GM19328 (cell line): ENCODE results near the gene SYNGR3.
"Not testable (repeated sequence)": the region's sequence is repeated elsewhere in the genome, so short reads cannot be mapped to it uniquely, and the experiment has no call there.

Experiments
- ATAC-seq: cut with Tn5 transposase; IDR thresholded peaks from one replicate; pipeline ENCODE4 v1.9.1; 2021; ENCODE audit warnings: mild to moderate bottlenecking, moderate library complexity; ENCODE audit not compliant: unreplicated experiment

The SYNGR3 gene

GRCh38 chr16:1959269-1960039, 30.3 kb upstream of the SYNGR3 start, which contains the start of gene NDUFB10:
Gene NDUFB10, plus strand, starts transcription at chr16:1959538. Its CDS starts 87 bp downstream, at chr16:1959625.
- peak; percentile 59 for ATAC-seq

- no peak for ATAC-seq
These were observed 28.8 kb upstream of the SYNGR3 start for GRCh38 chr16:1960665-1961630.

GRCh38 chr16:1961651-1962067, 28.1 kb upstream of the SYNGR3 start:
- ATAC-seq: no peak

- ATAC-seq: not testable (repeated sequence)
These were observed 27.3 kb upstream of the SYNGR3 start for GRCh38 chr16:1962161-1963153.

GRCh38 chr16:1963806-1964505, 25.8 kb upstream of the SYNGR3 start:
- peak; percentile 2 for ATAC-seq

GRCh38 chr16:1964506-1965395, 25.0 kb upstream of the SYNGR3 start, which contains the start of gene RPS2:
Gene RPS2, minus strand, starts transcription at chr16:1964826. Its CDS starts 201 bp downstream, at chr16:1964625.
- ATAC-seq: peak; percentile 63

- ATAC-seq: no peak
These were observed 24.3 kb upstream of the SYNGR3 start for GRCh38 chr16:1965396-1966001.

GRCh38 chr16:1966460-1966859, 23.3 kb upstream of the SYNGR3 start, which contains the start of gene RNF151:
Gene RNF151, plus strand, starts transcription at chr16:1966856. Its CDS starts 26 bp downstream, at chr16:1966882.
- no peak for ATAC-seq

- ATAC-seq: no peak
These were observed 21.4 kb upstream of the SYNGR3 start for GRCh38 chr16:1968146-1968953.

GRCh38 chr16:1971796-1972489, 17.8 kb upstream of the SYNGR3 start, which contains the start of gene TBL3:
Gene TBL3, plus strand, starts transcription at chr16:1972053. Its CDS starts 112 bp downstream, at chr16:1972165.
- peak; percentile 65 for ATAC-seq

- ATAC-seq: no peak
These were observed 17.3 kb upstream of the SYNGR3 start for GRCh38 chr16:1972490-1972877.

GRCh38 chr16:1973461-1974156, 16.2 kb upstream of the SYNGR3 start:
- ATAC-seq: no peak

GRCh38 chr16:1974157-1975070, 15.4 kb upstream of the SYNGR3 start:
- ATAC-seq: no peak

- no peak for ATAC-seq
These were observed 14.1 kb upstream of the SYNGR3 start for GRCh38 chr16:1975432-1976215.
